GM12892 (cell line): ENCODE results near the gene ELP4.
A peak's percentile ranks its signal among the peaks of the same experiment; 100 is the strongest.
"Not testable (repeated sequence)": the region's sequence is repeated elsewhere in the genome, so short reads cannot be mapped to it uniquely, and the experiment has no call there.

Experiments
- DNase-seq: peaks from one replicate; pipeline ENCODE4 v3.0.0; 2011; ENCODE audit not compliant: insufficient read length
- FAIRE-seq: peaks from 2 replicates; lab custom pipeline; 2011; peaks lifted over from hg19 to GRCh38; lab: Jason Lieb, UNC
- POLR2A ChIP-seq: IDR thresholded peaks from 2 replicates; pipeline ENCODE4 v1.6.1; 2011; ENCODE audit warnings: low read depth, low read length, control low read depth
- POLR2AphosphoS5 ChIP-seq: IDR thresholded peaks from 2 replicates; pipeline ENCODE4 v1.6.1; 2011; ENCODE audit warnings: low read depth, low read length, control low read depth
- TAF1 ChIP-seq: IDR thresholded peaks from 2 replicates; pipeline ENCODE4 v1.6.1; 2011; ENCODE audit warnings: low read depth, mild to moderate bottlenecking, control low read depth, low read length, borderline replicate concordance

ELP4 gene

DNA sequence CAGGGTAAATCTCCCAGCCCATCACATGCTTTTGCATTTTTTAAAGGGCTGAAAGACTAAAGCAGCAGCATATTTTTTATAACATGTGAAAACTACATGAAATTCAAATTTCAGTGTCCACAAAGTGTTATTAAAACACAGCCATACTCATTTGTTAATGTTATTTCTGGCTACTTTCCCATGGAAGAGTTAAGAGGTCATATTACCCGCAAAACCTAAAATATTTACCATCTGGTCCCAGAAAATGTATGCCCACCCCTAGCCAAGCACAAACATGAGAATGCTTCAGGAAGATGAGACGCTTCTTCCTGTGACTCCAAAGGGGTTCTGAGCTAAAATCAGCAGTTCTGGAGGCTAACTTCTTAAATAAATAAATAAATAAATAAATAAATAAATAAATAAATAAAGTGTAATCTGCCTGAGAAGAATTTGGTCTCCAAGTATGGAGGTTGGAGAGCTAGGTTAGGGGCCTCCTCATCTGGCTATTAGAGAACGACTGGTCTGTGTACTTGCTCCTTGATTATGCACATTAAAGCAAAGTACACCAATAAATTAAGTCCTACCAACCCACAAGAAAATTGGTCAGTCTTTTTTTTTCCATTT lies 9.9 kb upstream of the ELP4 start:
- no peak for TF ChIP-seq POLR2AphosphoS5
- no peak for TF ChIP-seq TAF1
- TF ChIP-seq POLR2A: no peak
- no peak for FAIRE-seq

DNA sequence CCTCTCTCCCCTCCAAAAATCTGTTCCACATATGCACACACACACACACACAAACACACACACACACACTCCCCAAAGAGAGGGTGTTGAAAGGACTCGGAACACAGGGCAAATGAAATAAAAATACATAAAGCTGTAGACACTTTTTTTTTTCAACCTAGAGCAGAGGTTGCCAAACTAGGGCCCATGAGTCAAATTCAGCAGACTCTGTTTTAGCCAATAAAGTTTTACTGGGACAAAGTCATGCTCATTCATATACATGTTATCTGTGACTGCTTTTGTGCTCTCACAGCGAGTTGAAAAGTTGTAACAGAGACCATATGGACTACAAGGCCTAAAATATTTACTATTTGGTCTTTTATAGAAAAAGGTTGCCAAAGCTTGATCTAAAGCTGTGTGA lies 9.0 kb upstream of the ELP4 start:
- DNase-seq (no peak), FAIRE-seq (no peak)
- TF ChIP-seq TAF1 (no peak), POLR2AphosphoS5 (no peak), POLR2A (no peak)

More for the DNA sequence above, 9.9 kb upstream of the ELP4 start:
- no peak for DNase-seq

DNA sequence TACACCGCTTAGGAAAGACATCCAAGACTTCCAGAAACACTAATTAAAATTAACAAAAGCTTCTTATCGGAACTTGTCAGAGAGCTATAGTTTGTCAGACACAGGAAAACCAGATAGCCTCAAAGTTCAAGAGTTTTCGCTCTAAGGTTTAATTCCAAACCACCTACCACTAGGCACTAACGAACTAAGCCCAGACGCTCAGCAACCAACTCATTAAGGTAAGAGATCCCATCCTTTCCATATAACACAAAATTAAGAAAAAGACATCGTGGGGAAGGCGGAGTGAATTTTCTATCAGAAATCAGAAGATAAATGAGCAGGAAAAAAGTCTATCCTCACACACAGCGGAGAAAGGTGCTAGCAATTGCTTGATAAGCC lies 527 bp upstream of the ELP4 start:
- TF ChIP-seq TAF1 (no peak), POLR2A (no peak), POLR2AphosphoS5 (no peak)
- FAIRE-seq (peak; percentile 61), DNase-seq (no peak)

DNA sequence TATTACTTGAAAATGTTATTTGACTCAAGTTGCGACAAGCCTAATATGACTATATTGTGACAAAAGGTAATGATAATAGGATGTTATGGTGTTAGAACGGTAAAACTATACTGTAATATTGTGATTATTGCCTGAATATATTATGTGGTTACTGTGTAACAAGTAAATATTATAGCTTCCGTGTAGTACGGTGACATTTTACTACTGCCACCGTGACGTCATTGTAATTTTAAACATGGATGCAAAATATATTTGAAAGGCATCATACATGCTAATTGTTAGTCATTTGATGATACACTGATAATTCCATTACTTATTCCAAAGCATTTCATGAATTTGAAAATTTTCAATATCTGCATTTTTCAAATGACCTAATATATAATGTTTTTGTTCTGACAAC lies 2.5 kb downstream of the ELP4 start:
- TF ChIP-seq POLR2AphosphoS5 (no peak), TAF1 (no peak), POLR2A (no peak)
- DNase-seq: no peak
- peak; percentile 17 for FAIRE-seq

DNA sequence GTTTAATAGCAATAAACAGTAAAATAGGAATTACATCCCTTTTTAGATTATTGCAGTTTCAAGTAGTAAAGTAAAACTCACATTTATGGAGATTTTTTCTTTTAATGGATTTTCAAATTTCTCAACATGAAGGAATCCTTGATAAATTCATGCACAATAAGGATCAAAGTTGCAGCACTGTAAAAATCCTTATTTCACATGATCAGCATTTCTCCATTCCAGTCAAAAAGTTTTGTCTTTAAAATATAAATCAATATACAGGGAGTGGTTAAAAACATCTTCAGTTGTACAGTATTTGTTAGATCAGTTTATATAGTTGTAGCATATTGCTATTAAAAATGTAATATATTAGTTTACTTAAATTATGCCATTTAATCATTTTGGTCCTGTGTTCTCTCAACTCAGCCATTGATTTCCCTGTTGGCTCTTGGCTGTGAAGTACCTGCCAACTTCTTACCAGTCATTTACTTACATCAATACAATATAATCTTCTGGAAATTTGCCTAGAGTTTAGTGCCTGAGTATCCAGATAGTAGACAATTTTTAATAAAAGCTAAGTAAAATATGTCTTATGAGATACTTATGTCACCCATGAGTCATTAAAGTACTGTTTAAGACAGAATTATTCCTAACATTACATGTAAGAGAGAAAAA lies 12.1 kb downstream of the ELP4 start:
- DNase-seq (no peak), FAIRE-seq (no peak)
- no peak for TF ChIP-seq POLR2AphosphoS5
- no peak for TF ChIP-seq TAF1
- no peak for TF ChIP-seq POLR2A

DNA sequence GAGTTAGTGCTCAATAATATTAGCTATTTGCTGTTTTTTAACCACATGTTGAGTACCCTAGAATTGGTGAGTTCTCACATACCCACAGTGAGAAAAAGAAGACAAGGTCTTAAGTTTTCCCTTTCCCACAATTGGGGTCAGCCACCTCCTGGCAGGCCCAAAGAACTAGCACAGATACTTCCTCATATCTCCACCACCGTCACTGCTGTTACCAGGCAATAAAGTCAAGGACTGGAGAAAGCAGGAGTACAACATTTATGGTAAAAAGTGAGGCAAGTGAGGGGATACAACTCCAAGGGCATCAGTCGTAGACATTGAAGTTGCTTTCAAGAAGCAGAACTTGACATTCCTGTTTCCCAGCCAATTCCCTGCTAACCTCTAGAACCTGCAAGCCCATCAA lies 19.6 kb downstream of the ELP4 start:
- FAIRE-seq (no peak), DNase-seq (no peak)
- TF ChIP-seq POLR2AphosphoS5 (no peak), TAF1 (no peak), POLR2A (no peak)

DNA sequence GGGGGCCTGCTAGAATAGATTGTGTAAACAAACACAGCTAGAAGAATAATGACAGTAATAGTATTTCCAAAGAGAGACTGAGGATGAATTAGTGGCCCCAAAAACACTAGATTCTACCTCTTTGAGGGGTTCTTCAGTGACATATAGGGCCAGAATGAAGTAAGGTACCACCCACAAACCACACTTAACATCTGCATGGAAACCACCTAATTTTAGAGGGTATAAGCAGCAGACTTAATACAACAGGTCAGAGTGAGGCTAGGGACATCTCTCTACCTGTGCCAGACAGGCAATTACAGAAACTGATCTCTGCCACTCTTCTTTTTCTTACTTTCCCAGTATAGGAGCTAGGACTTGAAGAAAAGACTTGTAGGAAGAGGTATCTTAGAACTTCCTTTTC lies 20.1 kb downstream of the ELP4 start:
- TF ChIP-seq TAF1 (no peak), POLR2AphosphoS5 (no peak), POLR2A (no peak)
- FAIRE-seq (no peak), DNase-seq (no peak)

DNA sequence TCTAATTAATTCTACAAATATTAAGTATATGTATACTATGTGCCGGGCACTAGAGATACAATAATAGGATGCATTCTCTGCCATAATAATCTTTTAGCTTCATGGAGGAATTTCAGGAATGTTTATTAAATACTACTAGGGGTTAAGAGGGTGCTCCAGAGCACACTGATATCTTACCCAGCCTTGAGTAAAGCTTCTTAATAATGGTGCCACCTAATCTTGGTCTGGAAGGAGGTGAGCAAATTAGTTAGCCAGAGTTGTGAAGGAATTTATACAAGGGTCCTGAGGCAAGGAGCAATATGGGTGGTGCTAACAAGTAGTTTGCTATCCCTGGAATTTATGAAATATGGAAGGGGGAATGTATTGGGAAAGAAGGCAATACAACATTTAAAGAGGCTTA lies 21.7 kb downstream of the ELP4 start:
- FAIRE-seq: no peak
- DNase-seq: no peak
- TF ChIP-seq TAF1 (no peak), POLR2AphosphoS5 (no peak), POLR2A (no peak)

DNA sequence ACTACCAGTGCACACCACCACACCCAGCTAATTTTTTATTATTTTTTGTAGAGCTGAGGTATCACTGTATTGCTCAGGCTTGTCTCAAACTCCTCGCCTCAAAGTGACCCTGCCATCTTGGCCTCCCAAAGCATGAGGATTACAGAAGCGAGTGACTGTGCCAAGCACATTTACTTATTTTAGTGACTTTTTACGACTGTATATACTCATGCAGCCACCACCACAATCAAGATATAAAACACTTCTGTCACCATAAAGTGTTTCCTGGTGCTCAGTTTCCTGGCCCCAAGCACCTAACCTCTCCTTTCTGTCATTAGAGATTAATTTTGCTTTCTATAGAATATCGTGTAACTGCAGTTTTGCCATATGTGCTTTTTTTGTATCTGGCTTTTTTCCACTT lies 25.9 kb downstream of the ELP4 start:
- TF ChIP-seq TAF1 (no peak), POLR2AphosphoS5 (no peak), POLR2A (no peak)
- no peak for FAIRE-seq
- DNase-seq: no peak

DNA sequence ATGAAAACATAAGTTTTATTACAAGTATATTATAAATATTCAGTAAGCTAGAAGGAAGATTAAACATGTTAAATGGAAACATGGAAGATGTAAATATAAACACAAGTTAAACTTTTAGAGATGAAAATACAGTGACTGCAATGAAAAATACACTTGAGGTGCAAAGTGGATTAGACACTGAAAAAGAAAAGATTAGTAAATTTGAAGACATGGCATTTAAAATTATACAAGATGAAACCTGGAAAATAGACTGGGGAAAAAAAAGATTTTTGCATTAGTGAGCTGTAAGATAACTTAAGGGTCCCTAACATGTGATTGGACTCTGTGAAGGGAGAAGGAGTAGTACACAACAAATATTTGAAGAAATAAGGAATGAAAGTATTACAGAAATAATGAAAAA lies 33.3 kb downstream of the ELP4 start:
- no peak for FAIRE-seq
- no peak for DNase-seq
- TF ChIP-seq POLR2A: no peak
- TF ChIP-seq POLR2AphosphoS5: no peak
- no peak for TF ChIP-seq TAF1

DNA sequence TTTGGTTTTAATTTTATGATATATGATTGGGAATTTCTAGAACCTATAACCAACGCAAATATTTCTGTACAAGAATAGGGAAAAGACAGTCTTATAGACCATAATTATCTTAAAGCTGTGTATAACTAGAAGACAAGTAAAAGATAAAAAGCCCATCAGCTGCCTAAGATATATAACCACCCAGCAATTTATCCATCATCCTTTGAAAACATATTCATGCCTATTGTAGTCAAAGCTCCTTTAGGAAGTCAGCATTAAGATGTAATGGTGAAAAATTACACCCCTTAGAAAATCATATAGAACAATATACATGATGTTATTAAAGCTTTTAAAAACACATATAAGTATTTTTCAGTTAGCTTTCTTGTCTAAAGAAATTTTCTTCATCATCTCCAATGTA lies 46.4 kb downstream of the ELP4 start:
- no peak for DNase-seq

DNA sequence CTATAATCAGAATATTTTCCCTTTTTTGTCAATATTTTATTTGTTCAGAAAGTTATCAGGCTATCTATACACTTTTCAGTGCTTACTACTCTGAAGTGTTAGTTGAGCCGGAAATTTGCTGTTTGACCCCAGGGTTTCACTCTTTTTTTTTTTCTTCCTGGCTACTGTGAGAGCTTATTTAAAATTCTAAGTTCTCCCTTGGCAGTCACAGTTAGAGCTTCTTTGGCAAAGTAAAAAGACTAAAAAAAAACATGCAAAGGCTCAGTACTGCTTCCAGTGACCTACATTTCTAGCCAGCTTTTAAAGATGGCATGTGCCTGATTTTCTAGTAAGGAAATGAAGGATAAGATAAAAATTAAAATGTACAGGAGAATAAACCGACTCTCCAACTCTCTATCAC lies 48.4 kb downstream of the ELP4 start:
- no peak for DNase-seq
- FAIRE-seq: no peak
- TF ChIP-seq POLR2AphosphoS5: no peak

More for the DNA sequence above, 46.4 kb downstream of the ELP4 start:
- no peak for TF ChIP-seq POLR2A
- TF ChIP-seq TAF1: no peak
- no peak for TF ChIP-seq POLR2AphosphoS5
- FAIRE-seq: no peak

DNA sequence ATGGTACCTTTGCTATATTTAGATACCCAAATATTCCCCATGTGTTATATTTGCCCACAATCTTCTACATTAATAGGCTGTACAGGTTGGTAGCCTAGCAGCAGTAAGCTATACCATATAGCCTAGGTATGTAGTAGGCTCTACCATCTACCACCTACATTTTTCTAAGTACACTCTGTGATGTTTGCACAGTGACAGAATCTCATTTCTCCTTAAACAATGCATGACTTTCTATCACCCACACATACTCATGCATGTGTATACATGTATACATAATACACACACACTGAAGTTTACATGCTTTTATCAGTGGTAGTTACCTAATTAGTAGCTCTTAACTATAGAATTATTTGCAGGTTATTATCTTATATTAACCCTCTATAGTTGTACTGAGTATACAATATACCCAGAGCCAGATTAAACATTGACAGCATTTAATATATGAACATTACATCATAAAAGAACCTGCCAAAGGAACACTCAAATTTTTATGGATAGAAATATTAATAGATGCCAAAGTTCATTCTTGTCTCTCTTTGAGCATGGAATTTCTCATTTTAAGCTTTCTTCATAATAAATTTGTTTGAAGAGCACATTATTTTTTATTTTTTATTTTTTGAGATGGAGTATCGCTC lies 51.4 kb downstream of the ELP4 start:
- no peak for TF ChIP-seq POLR2A
- TF ChIP-seq POLR2AphosphoS5: no peak
- TF ChIP-seq TAF1: no peak
- DNase-seq (no peak), FAIRE-seq (peak; percentile 14)

DNA sequence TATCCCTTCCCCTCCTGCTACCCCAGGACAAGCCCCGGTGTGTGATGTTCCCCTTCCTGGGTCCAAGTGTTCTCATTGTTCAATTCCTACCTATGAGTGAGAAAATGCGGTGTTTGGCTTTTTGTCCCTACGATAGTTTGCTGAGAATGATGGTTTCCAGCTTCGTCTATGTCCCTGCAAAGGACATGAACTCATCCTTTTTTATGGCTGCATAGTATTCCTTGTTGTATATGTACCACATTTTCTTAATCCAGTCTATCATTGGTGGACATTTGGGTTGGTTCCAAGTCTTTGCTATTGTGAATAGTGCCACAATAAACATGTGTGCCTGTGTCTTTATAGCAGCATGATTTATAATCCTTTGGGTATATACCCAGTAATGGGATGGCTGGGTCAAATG lies 55.0 kb downstream of the ELP4 start:
- FAIRE-seq, DNase-seq: not testable (repeated sequence)

DNA sequence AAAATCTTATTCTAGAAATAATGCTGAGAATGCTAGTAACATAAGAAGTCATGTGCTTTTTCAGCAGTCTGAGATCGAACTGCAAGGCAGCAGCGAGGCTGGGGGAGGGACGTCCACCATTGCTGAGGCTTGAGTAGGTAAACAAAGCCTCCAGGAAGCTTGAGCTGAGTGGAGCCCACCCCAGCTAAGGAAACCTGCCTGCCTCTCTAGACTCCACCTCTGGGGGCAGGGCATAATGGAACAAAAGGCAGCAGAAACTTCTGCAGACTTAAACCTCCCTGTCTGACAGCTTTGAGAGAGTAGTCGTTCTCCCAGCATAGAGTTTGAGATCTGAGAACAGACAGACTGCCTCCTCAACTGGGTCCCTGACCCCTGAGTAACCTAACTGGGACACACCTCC lies 64.6 kb downstream of the ELP4 start:
- not testable (repeated sequence) for DNase-seq, FAIRE-seq

DNA sequence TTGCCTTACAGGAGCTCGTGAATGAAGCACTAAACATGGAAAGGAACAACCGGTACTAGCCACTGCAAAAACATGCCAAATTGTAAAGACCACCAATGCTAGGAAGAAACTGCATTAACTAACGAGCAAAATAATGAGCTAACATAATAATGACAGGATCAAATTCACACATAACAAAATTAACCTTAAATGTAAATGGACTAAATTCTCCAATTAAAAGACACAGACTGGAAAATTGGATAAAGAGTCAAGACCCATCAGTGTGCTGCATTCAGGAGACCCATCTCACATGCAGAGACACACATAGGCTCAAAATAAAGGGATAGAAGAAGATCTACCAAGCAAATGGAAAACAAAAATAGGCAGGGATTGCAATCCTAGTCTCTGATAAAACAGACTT lies 66.2 kb downstream of the ELP4 start:
- not testable (repeated sequence) for FAIRE-seq, DNase-seq

DNA sequence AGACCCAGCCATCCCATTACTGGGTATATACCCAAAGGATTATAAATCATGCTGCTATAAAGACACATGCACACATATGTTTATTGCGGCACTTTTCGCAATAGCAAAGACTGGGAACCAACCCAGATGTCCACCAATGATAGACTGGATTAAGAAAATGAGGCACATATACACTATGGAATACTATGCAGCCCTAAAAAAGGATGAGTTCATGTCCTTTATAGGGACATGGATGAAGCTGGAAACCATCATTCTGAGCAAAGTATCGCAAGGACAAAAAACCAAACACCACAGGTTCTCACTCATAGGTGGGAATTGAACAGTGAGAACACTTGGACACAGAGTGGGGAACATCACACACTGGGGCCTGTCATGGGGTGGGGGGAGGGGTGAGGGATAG lies 69.8 kb downstream of the ELP4 start:
- not testable (repeated sequence) for FAIRE-seq, DNase-seq
